HG02970 (cell line): ENCODE data around the gene IGSF8.
"Not testable (repeated sequence)": the region's sequence is repeated elsewhere in the genome, so short reads cannot be mapped to it uniquely, and the experiment has no call there.

Experiments
- ATAC-seq: cut with Tn5 transposase; IDR thresholded peaks from one replicate; pipeline ENCODE4 v1.9.1; 2021; ENCODE audit warnings: mild to moderate bottlenecking, moderate library complexity, moderate number of reproducible peaks; ENCODE audit not compliant: unreplicated experiment, low FRiP score

IGSF8 gene

GRCh38 chr1:160127865-160128523 is 29.6 kb upstream of the IGSF8 start:
- ATAC-seq = no peak

- ATAC-seq = no peak
These were observed 29.0 kb upstream of the IGSF8 start for GRCh38 chr1:160127381-160127780.

- ATAC-seq = not testable (repeated sequence)
These were observed 27.9 kb upstream of the IGSF8 start for GRCh38 chr1:160126342-160126741.

GRCh38 chr1:160125746-160126145 is 27.3 kb upstream of the IGSF8 start:
- no peak for ATAC-seq

GRCh38 chr1:160124705-160125478 is 26.5 kb upstream of the IGSF8 start:
- ATAC-seq = no peak

- ATAC-seq = no peak
These were observed 25.3 kb upstream of the IGSF8 start for GRCh38 chr1:160123726-160124125.

- no peak for ATAC-seq
These were observed 24.6 kb upstream of the IGSF8 start for GRCh38 chr1:160122978-160123495.

- ATAC-seq = no peak
These were observed 23.0 kb upstream of the IGSF8 start for GRCh38 chr1:160121388-160121787.

GRCh38 chr1:160120797-160121196 is 22.4 kb upstream of the IGSF8 start:
- ATAC-seq = no peak

GRCh38 chr1:160118928-160119327 is 20.5 kb upstream of the IGSF8 start:
- no peak for ATAC-seq

- no peak for ATAC-seq
These were observed 19.3 kb upstream of the IGSF8 start for GRCh38 chr1:160117709-160118183.

GRCh38 chr1:160117300-160117699 is 18.9 kb upstream of the IGSF8 start:
- no peak for ATAC-seq

- ATAC-seq = no peak
These were observed 18.1 kb upstream of the IGSF8 start for GRCh38 chr1:160116283-160117147.

- no peak for ATAC-seq
These were observed 17.3 kb upstream of the IGSF8 start, which contains the start of gene ATP1A2 for GRCh38 chr1:160115545-160116282. Gene ATP1A2, plus strand, starts transcription at chr1:160115759. Its CDS starts 103 bp downstream, at chr1:160115862.

- no peak for ATAC-seq
These were observed 15.7 kb upstream of the IGSF8 start for GRCh38 chr1:160114085-160114484.

- ATAC-seq = no peak
These were observed 15.0 kb upstream of the IGSF8 start for GRCh38 chr1:160113407-160113806.

- ATAC-seq = no peak
These were observed 13.9 kb upstream of the IGSF8 start for GRCh38 chr1:160112357-160112756.

GRCh38 chr1:160111462-160111861 is 13.0 kb upstream of the IGSF8 start:
- ATAC-seq = not testable (repeated sequence)

GRCh38 chr1:160109686-160110085 is 11.3 kb upstream of the IGSF8 start:
- ATAC-seq = no peak
